ENCODE results near the gene MAD1L1. TPM values are rescaled to one million over a fixed set of nuclear protein-coding genes. Genes with fewer than 3 reads are reported as not detected.

Gene MAD1L1
- total RNA-seq, 2 experiments from 2014 or later, result 40.0 to 44.7 TPM

DNA sequence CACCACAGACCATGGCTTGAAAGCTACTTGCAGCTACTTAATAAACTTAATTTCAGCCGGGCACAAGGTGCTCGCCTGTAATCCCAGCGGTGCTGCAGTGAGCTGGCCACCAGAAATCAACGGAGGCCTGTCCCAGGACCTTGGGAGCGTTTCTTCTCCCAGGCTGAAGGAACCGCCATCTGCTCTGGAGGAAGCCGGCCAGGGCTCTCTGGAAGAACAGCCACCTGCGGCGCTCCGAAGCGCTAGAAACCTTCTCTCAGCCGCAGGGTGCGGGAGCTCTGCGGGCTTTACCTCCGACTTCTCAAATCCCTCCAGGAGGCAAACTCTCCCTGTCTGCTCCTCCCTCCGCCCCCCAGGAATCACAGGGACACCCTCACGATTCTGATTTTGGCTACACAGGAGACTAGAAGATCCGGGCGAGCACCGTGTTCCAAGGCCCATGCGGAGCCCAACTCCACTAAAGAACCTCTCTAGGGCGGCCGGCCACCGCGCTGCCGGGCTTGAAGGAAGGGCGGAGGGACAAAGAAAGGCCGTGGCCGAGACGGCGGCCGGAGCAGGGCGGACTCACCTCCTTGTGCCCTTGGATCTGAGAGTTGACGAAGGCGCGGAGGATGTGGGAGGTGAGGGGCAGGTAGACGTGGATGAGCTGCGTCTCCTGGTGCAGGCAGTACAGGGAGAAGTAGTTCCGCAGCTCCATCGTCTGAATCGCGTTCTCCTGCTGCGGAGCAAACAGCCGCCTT lies 23.7 kb upstream of the MAD1L1 start:
- Mint-ChIP-seq H3K4me3 (no peak overlapping the region), H3K9me3 (no peaks in the 10 kb centered on the region), H3K27me3 (no peaks in the 10 kb centered on the region), H3K27ac (no peak overlapping the region), H3K36me3 (ENCODE audit: low read depth) (peaks cover 2% of the 10 kb centered on the region), H3K4me1 (ENCODE audit: low read depth) (peaks cover 14% of the 10 kb centered on the region)
- CTCF ChIA-PET, result interaction anchor here (0.7 kb wide), 1 partner anchor 14 kb away, joined by 3 read pairs; no protein-coding TSS in a partner anchor
- no peak for ATAC-seq
- TF ChIP-seq, protein P1, sequence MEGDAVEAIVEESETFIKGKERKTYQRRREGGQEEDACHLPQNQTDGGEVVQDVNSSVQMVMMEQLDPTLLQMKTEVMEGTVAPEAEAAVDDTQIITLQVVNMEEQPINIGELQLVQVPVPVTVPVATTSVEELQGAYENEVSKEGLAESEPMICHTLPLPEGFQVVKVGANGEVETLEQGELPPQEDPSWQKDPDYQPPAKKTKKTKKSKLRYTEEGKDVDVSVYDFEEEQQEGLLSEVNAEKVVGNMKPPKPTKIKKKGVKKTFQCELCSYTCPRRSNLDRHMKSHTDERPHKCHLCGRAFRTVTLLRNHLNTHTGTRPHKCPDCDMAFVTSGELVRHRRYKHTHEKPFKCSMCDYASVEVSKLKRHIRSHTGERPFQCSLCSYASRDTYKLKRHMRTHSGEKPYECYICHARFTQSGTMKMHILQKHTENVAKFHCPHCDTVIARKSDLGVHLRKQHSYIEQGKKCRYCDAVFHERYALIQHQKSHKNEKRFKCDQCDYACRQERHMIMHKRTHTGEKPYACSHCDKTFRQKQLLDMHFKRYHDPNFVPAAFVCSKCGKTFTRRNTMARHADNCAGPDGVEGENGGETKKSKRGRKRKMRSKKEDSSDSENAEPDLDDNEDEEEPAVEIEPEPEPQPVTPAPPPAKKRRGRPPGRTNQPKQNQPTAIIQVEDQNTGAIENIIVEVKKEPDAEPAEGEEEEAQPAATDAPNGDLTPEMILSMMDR (IDR thresholded peaks at IDR 0.05), result no peak
- intact Hi-C loops (cut with micrococcal nuclease), result no loop called here
- no peak for DNase-seq
- POLR2A ChIA-PET, result interaction anchor here (0.6 kb wide), 1 partner anchor 457 kb away, joined by 3 read pairs; no protein-coding TSS in a partner anchor

GRCh38 chr7:2255145-2256139 lies 22.7 kb upstream of the MAD1L1 start:
- Mint-ChIP-seq H3K27me3 (no peaks in the 10 kb centered on the region), H3K36me3 (ENCODE audit: low read depth) (peaks cover 6% of the 10 kb centered on the region), H3K27ac (no peak overlapping the region), H3K4me1 (ENCODE audit: low read depth) (peaks cover 12% of the 10 kb centered on the region), H3K9me3 (no peaks in the 10 kb centered on the region), H3K4me3 (no peak overlapping the region)
- ChIA-PET CTCF (interaction anchor here (0.7 kb wide), 1 partner anchor 13 kb away, joined by 3 read pairs; no protein-coding TSS in a partner anchor), POLR2A (interaction anchor here (0.9 kb wide), 1 partner anchor 99 kb away, joined by 3 read pairs; the partner anchor contains the start of gene EIF3B)
- no peak for ATAC-seq
- intact Hi-C loops (cut with micrococcal nuclease), result no loop called here
- TF ChIP-seq, protein P1 (IDR thresholded peaks at IDR 0.05), result no peak
- no peak for DNase-seq

GRCh38 chr7:2254429-2255144 lies 21.8 kb upstream of the MAD1L1 start:
- Mint-ChIP-seq H3K4me1 (ENCODE audit: low read depth) (peaks cover 13% of the 10 kb centered on the region), H3K27me3 (no peaks in the 10 kb centered on the region), H3K4me3 (no peak overlapping the region), H3K27ac (no peak overlapping the region), H3K9me3 (no peaks in the 10 kb centered on the region), H3K36me3 (ENCODE audit: low read depth) (peaks cover 10% of the 10 kb centered on the region)
- POLR2A ChIA-PET, result interaction anchor here (0.9 to 1.8 kb wide), 3 partner anchors 10 to 100 kb away, joined by 3 to 5 read pairs (median 4); partner anchors contain the start of gene EIF3B
- TF ChIP-seq, protein P1 (IDR thresholded peaks at IDR 0.05), result no peak
- no peak for ATAC-seq
- intact Hi-C loops (cut with micrococcal nuclease), result no loop called here
- no peak for DNase-seq
- CTCF ChIA-PET, result no interaction called here

DNA sequence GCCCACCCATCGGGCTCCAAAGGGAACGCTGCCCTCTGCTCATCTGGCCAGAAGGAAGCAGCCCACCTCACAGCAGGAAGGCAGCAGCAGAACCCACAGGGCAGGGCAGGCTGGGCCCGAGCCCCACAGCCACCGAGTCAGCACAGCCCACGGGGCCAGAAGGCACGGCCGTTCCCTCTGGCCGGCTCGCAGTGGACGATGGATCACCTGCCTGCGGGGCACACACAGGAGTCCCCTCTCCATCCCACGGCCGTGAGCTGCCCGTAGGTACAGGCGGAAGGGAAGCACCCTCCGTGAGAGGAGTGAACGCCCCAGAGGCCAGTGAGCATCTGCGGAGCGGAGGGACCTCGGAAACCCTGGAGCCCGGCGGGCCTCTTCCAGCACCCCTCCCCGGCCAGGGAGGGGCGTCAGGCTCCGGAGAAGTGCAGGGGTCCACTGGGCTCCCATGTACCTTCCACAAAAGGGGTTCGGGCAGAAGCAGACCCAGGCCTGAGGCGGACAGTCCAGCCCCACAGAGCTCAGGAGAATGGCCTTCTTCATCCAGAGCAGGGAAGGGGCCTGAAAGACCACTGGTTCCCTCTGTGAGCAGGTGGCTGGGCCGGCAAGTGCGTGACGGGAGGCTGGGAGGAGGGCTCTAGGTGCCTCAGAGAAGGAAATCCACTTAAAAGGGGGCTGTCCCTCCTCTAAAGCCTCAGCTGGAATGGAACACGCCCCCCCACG lies 20.9 kb upstream of the MAD1L1 start:
- H3K27ac Mint-ChIP-seq, result no peak overlapping the region
- no peak overlapping the region for H3K4me3 Mint-ChIP-seq
- peaks cover 22% of the 10 kb centered on the region for H3K4me1 Mint-ChIP-seq (ENCODE audit: low read depth)
- DNase-seq, result no peak
- peaks cover 16% of the 10 kb centered on the region for H3K36me3 Mint-ChIP-seq (ENCODE audit: low read depth)
- intact Hi-C loops (cut with micrococcal nuclease), result no loop called here
- ChIA-PET POLR2A (interaction anchor here (1.5 to 1.8 kb wide), 2 partner anchors 9 to 12 kb away, joined by 4 to 5 read pairs; no protein-coding TSS in a partner anchor), CTCF (no interaction called here)
- TF ChIP-seq, protein P1 (IDR thresholded peaks at IDR 0.05), result no peak
- no peak for ATAC-seq
- no peaks in the 10 kb centered on the region for H3K9me3 Mint-ChIP-seq
- no peaks in the 10 kb centered on the region for H3K27me3 Mint-ChIP-seq

Measured in activated CD8-positive, alpha-beta T cell treated with anti-CD3 and anti-CD28 coated beads for 36 hours (primary cell).